HCEC 1CT (cell line): ENCODE results near the gene FCRL4.

ENCODE experiments used
- DNase-seq: peaks from one replicate; pipeline ENCODE4 v3.0.0-alpha.2; 2017

FCRL4 gene

GRCh38 chr1:157597959-157598667, at the start of gene FCRL4:
Gene FCRL4, minus strand, starts transcription at chr1:157598085. Its CDS starts 141 bp downstream, at chr1:157597944.
- DNase-seq: no peak

- DNase-seq: no peak
These were observed 48.3 kb upstream of the FCRL4 start for GRCh38 chr1:157646144-157646543.

GRCh38 chr1:157641177-157641576, 43.3 kb upstream of the FCRL4 start:
- DNase-seq: no peak

- DNase-seq: no peak
These were observed 41.9 kb upstream of the FCRL4 start for GRCh38 chr1:157639800-157640199.

GRCh38 chr1:157628773-157629172, 30.9 kb upstream of the FCRL4 start:
- DNase-seq: no peak

GRCh38 chr1:157626099-157626498, 28.2 kb upstream of the FCRL4 start:
- DNase-seq: no peak

GRCh38 chr1:157624471-157624870, 26.6 kb upstream of the FCRL4 start:
- DNase-seq: no peak

GRCh38 chr1:157622471-157622870, 24.6 kb upstream of the FCRL4 start:
- no peak for DNase-seq

GRCh38 chr1:157618190-157618589, 20.3 kb upstream of the FCRL4 start:
- no peak for DNase-seq

GRCh38 chr1:157600236-157600635, 2.4 kb upstream of the FCRL4 start:
- no peak for DNase-seq

- DNase-seq: no peak
These were observed 1.5 kb downstream of the FCRL4 start for GRCh38 chr1:157596384-157596783.

GRCh38 chr1:157595356-157595755, 2.5 kb downstream of the FCRL4 start:
- DNase-seq: no peak

GRCh38 chr1:157585984-157586383, 11.9 kb downstream of the FCRL4 start:
- no peak for DNase-seq

GRCh38 chr1:157584503-157584902, 13.4 kb downstream of the FCRL4 start:
- DNase-seq: no peak

GRCh38 chr1:157580828-157581210, 17.1 kb downstream of the FCRL4 start:
- DNase-seq: no peak

GRCh38 chr1:157580179-157580827, 17.6 kb downstream of the FCRL4 start:
- DNase-seq: peak; percentile 16

- no peak for DNase-seq
These were observed 20.5 kb downstream of the FCRL4 start for GRCh38 chr1:157577420-157577819.

- no peak for DNase-seq
These were observed 22.1 kb downstream of the FCRL4 start for GRCh38 chr1:157575744-157576143.

- DNase-seq: no peak
These were observed 23.0 kb downstream of the FCRL4 start for GRCh38 chr1:157574836-157575235.

GRCh38 chr1:157566484-157567300, 31.2 kb downstream of the FCRL4 start:
- no peak for DNase-seq

GRCh38 chr1:157562515-157562914, 35.4 kb downstream of the FCRL4 start:
- DNase-seq: no peak

- no peak for DNase-seq
These were observed 39.8 kb downstream of the FCRL4 start for GRCh38 chr1:157558119-157558518.
